K562 (cell line): ENCODE measurements around the gene GRIK1. TPM values are rescaled to one million over a fixed set of nuclear protein-coding genes. Genes with fewer than 3 reads are reported as not detected.

Experiments
- CREBBP ChIP-seq: IDR thresholded peaks from one replicate; pipeline ENCODE4 v1.6.1; 2012; ENCODE audit warnings: low read depth, mild to moderate bottlenecking, control low read depth, inconsistent platforms, low read length
- EHMT2 ChIP-seq: fragments of 450-650 bp; IDR thresholded peaks from 2 replicates; pipeline ENCODE4 v1.6.1; 2018; ENCODE audit warnings: antibody characterized with exemption
- ELF2 ChIP-seq: fragments of 250-450 bp; sonication (Bioruptor Pico); IDR thresholded peaks from 2 replicates; pipeline ENCODE4 v1.5.0; 2021; ENCODE audit warnings: mild to moderate bottlenecking
- ETV6 ChIP-seq, 3 experiments: fragments of 150-350 bp in 1 of 3; sonication (generic) in 1 of 3; formaldehyde crosslinking in 1 of 3; IDR thresholded peaks; 2 replicates each; pipeline versions ENCODE4 v1.6.1 to v1.8.0; 2014 to 2022; ENCODE audit warnings: borderline replicate concordance in 2 of 3, low read depth in 2 of 3, antibody characterized with exemption in 1 of 3, low read length in 1 of 3, mild to moderate bottlenecking in 1 of 3, missing genetic modification reagents in 1 of 3
- GABPB2 ChIP-seq: fragments of 250-450 bp; sonication (Bioruptor Pico); conservative IDR thresholded peaks from 2 replicates; pipeline ENCODE4 v1.5.1; 2021; ENCODE audit warnings: mild to moderate bottlenecking
- GTF3C2 ChIP-seq: IDR thresholded peaks from 3 replicates; pipeline ENCODE4 v1.6.1; 2011; ENCODE audit warnings: borderline replicate concordance, mild to moderate bottlenecking, moderate library complexity; ENCODE audit not compliant: insufficient read length; ENCODE audit errors: extremely low read depth
- IRF1 ChIP-seq: sonication (generic); formaldehyde crosslinking; IDR thresholded peaks from 2 replicates; pipeline ENCODE4 v1.8.0; 2022; ENCODE audit warnings: missing genetic modification reagents, mild to moderate bottlenecking, borderline replicate concordance
- JUND ChIP-seq, 2 experiments: IDR thresholded peaks; 2 replicates in 1 of 2; 3 replicates in 1 of 2; pipeline ENCODE4 v1.6.1; 2011; ENCODE audit warnings: borderline replicate concordance in 2 of 2, low read depth in 2 of 2, low read length in 2 of 2, improper control_type of control experiment in 1 of 2, missing biosample characterization in 1 of 2, missing genetic modification characterization in 1 of 2, missing genetic modification reagents in 1 of 2
- L3MBTL2 ChIP-seq: fragments of 450-650 bp; IDR thresholded peaks from 2 replicates; pipeline ENCODE4 v1.6.1; 2016; ENCODE audit warnings: mild to moderate bottlenecking, moderate library complexity
- MCM2 ChIP-seq: fragments of 450-650 bp; IDR thresholded peaks from 2 replicates; pipeline ENCODE4 v1.6.1; 2017; ENCODE audit warnings: low read depth, mild to moderate bottlenecking
- PREB ChIP-seq: sonication (generic); formaldehyde crosslinking; IDR thresholded peaks from 2 replicates; pipeline ENCODE4 v1.8.1; 2023; ENCODE audit warnings: mild to moderate bottlenecking, missing genetic modification reagents
- SIRT6 ChIP-seq: IDR thresholded peaks from one replicate; pipeline ENCODE4 v1.6.1; 2012; ENCODE audit warnings: low read depth, mild to moderate bottlenecking, control low read depth, inconsistent platforms, low read length, moderate library complexity
- ZFP91 ChIP-seq: sonication (generic); formaldehyde crosslinking; IDR thresholded peaks from 2 replicates; pipeline ENCODE4 v1.8.0; 2022; ENCODE audit warnings: mild to moderate bottlenecking, missing genetic modification reagents
- ZKSCAN8 ChIP-seq: fragments of 200-800 bp; sonication (Bioruptor generic); IDR thresholded peaks from 2 replicates; pipeline ENCODE4 v1.6.1; 2016; ENCODE audit warnings: missing genetic modification characterization, missing compliant biosample characterization
- ZNF277 ChIP-seq: fragments of 250-450 bp; sonication (Bioruptor Pico); IDR thresholded peaks from 2 replicates; pipeline ENCODE4 v1.8.0; 2022; ENCODE audit warnings: inconsistent platforms, mild to moderate bottlenecking, moderate library complexity, borderline replicate concordance
- ZNF3 ChIP-seq: fragments of 250-450 bp; sonication (Bioruptor Pico); IDR thresholded peaks from 2 replicates; pipeline ENCODE4 v1.5.0; 2021; ENCODE audit warnings: mild to moderate bottlenecking, moderate library complexity
- polyA plus RNA-seq, 8 experiments: library from polyadenylated mRNA; depleted of rRNA in 4 of 8; stranded (reverse) in 5 of 8; unstranded in 3 of 8; fragments of >200 nt; fragmentation: Nextera tagmentation in 2 of 8; fragmentation: Illumina TruSeq in 1 of 8; extraction: Ambion mirVana in 2 of 8; extraction: Trizol in 1 of 8; gene quantifications; 2 replicates each; pipeline versions ENCODE4 v1.2.1 to v1.2.3, GENCODE V29; 2011 to 2014; ENCODE audit warnings: inconsistent platforms in 1 of 8, missing spikeins in 1 of 8
- total RNA-seq, 7 experiments: library from RNA; depleted of rRNA in 6 of 7; stranded (reverse); fragments of >200 nt in 6 of 7; fragmentation: Illumina TruSeq in 2 of 7; extraction: Trizol in 2 of 7; gene quantifications; 2 replicates each; pipeline versions ENCODE4 v1.2.1 to v1.2.3, GENCODE V29; 2011 to 2021; ENCODE audit warnings: low replicate concordance in 1 of 7

Gene GRIK1
- total and polyA plus RNA-seq, 9 of the 15 experiments (the other 6 are each of a cell fraction or from before 2014, with no cell fraction given) = 0.17 to 2.8 (median 0.53) TPM

- TF ChIP-seq ZNF277 (CRISPR knock-in tag) (no peak), ZNF3 (no peak), EHMT2 (no peak), JUND (IDR thresholded peaks at IDR 0.05; ENCODE audit: borderline replicate concordance, low read depth, low read length) (peak; percentile 54; the same call in 1 of the 2 replicates), JUND (tag; IDR thresholded peaks at IDR 0.05; ENCODE audit: borderline replicate concordance, low read depth, low read length) (peak; percentile 35; the same call in 1 of the 3 replicates), SIRT6 (no peak), PREB (CRISPR knock-in tag) (no peak), IRF1 (no peak), ZKSCAN8 (CRISPR knock-in tag) (no peak), L3MBTL2 (peak; percentile 61; the same call in 1 of the 2 replicates), ELF2 (CRISPR knock-in tag) (no peak), MCM2 (no peak), GABPB2 (CRISPR knock-in tag) (no peak), CREBBP (no peak), ETV6 (IDR thresholded peaks at IDR 0.05; ENCODE audit: borderline replicate concordance in 1 of 2, low read depth in 2 of 2, low read length in 1 of 2) (no peak), ETV6 (CRISPR knock-in tag; IDR thresholded peaks at IDR 0.05; ENCODE audit: borderline replicate concordance) (no peak), GTF3C2 (no peak), ZFP91 (CRISPR knock-in tag) (no peak)
These were observed 214.6 kb downstream of the GRIK1 start (continued) for GRCh38 chr21:29725025-29725736.
